Measurements from ENCODE around the gene MARCHF2.

DNA sequence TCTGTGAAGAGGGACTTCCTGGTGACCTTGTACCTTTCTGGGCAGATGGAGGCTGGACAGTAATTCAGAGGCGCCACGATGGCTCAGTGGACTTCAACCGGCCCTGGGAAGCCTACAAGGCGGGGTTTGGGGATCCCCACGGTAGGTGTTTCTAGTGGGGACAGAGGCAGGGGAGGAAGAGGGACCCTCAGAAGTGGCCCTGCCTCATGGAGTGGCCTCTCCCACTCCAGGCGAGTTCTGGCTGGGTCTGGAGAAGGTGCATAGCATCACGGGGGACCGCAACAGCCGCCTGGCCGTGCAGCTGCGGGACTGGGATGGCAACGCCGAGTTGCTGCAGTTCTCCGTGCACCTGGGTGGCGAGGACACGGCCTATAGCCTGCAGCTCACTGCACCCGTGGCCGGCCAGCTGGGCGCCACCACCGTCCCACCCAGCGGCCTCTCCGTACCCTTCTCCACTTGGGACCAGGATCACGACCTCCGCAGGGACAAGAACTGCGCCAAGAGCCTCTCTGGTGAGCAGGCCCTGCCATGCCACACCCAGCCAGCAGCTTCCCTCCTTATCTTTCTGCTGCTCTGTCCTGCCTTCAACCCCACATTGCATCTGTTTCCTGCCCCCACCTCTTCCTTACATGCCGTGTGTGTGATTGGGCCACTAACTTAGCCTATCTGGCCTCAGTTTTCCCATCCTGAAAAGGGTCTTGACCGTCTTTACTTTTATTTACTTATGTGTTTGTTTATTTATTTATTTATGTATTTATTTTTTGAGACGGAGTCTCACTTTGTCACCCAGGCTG lies 41.9 kb upstream of the MARCHF2 start:
- no peak for TF ChIP-seq EZH2 (IDR thresholded peaks at IDR 0.05; ENCODE audit: borderline replicate concordance, low read depth, low read length, severe bottlenecking)
- TF ChIP-seq, protein P1, sequence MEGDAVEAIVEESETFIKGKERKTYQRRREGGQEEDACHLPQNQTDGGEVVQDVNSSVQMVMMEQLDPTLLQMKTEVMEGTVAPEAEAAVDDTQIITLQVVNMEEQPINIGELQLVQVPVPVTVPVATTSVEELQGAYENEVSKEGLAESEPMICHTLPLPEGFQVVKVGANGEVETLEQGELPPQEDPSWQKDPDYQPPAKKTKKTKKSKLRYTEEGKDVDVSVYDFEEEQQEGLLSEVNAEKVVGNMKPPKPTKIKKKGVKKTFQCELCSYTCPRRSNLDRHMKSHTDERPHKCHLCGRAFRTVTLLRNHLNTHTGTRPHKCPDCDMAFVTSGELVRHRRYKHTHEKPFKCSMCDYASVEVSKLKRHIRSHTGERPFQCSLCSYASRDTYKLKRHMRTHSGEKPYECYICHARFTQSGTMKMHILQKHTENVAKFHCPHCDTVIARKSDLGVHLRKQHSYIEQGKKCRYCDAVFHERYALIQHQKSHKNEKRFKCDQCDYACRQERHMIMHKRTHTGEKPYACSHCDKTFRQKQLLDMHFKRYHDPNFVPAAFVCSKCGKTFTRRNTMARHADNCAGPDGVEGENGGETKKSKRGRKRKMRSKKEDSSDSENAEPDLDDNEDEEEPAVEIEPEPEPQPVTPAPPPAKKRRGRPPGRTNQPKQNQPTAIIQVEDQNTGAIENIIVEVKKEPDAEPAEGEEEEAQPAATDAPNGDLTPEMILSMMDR (IDR thresholded peaks at IDR 0.05; ENCODE audit: extremely low read depth in 1 of 2, insufficient read depth in 1 of 2, low read depth in 1 of 2, low read length in 2 of 2): no peak
